Occipital lobe (tissue), 2 donors: ENCODE measurements around the gene VPS35L. TPM values are rescaled to one million over a fixed set of nuclear protein-coding genes. Genes with fewer than 3 reads are reported as not detected.

ENCODE experiments used
- DNase-seq: peaks from one replicate; lab custom pipeline; 2025; lab: John Stamatoyannopoulos, UW
- total RNA-seq: library from RNA; depleted of rRNA; stranded (reverse); fragments of >200 nt; gene quantifications from one replicate; pipeline ENCODE4 v1.2.3, GENCODE V29; 2014

The VPS35L gene
- total RNA-seq, 1 donor from 2014 or later: 43.2 TPM

DNA sequence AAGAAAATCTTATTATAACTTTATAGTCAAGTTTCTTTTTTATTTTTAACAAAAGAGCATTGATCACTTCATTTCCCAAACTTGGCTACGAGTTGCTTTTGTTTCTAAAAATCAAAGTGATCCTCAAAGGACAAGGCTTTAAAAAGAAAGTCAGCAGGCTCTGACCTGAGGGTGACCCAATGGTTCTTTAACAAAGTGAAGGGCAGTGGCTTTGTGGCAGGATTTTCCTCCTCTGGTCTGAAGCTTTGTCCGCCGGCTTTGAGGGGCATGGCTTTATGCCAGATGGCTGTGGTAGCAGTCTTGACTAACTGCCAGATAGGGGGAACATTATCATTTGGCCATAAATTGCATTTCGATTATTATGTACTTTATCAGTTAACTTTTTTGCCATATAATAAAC lies 191.1 kb downstream of the VPS35L start:
- DNase-seq: no peak

DNA sequence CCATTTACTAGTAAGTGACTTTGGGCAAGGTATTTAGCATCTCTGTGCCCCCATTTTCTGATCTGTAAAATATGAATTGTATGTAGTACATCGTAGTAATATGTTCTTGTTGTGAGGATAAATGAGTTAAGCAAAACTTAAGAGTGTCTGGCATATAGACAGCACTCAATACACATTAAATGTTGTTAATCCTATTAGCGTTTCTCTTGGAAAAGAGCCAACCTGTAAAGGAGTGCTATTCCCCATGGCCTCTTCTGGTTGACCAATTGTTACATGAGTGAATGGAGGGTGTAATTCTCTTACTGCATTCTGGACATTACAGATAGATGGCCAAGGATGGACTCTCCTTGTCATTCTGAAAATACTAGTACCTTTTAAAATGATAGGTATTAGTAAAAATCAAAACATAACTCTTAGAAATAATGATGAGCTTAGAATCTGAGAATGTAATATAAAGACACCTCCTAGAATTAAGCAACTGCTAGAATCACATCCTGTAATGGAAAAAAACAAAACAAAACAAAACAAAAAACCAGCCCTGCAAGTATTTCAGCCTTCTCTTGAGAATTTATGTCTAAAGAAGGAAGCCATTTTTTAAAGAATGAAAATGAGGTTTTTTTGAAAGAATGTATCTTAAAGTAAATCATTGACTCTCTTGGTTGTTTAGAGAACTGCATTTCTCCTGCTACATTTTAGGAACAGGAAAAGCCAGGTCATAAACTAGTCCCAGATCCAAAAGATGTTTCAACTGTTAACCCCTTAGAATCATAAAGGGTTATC lies 193.1 kb downstream of the VPS35L start:
- no peak for DNase-seq

DNA sequence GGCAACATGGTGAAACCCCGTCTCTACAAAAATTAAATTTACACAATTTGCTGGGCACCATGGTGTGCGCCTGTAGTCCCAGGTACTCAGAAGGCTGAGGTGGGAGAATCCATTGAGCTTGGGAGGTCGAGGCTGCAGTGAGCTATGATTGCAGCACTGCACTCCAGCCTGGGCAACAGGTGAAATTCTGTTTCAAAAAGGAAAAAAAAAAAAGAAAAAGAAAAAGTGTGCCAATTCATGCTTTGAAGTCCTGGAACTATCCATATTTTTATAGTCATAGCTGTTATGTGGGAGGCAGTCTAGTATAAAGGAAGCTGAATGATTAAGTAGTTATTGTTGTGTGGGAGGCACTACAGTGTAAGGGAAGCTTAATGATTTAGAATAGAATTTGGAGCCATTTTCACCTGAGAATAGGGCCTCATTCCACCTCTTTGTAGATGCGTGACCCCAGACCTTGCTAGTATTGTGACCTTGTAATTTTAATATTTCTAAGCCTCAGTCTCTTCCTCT lies 194.1 kb downstream of the VPS35L start:
- no peak for DNase-seq

Other genes with a start within 250 kb of the VPS35L start
- not detected for gene TMC5, start 137.8 kb upstream of the VPS35L start, total RNA-seq
- 29.9 TPM for gene GDE1, start 33.6 kb upstream of the VPS35L start, total RNA-seq
- 85.5 TPM for gene CCP110, start 31.8 kb upstream of the VPS35L start, total RNA-seq
- gene KNOP1, start 162.5 kb downstream of the VPS35L start, total RNA-seq: 20.1 TPM
- gene IQCK, start 162.6 kb downstream of the VPS35L start, total RNA-seq: 10.8 TPM